Measurements from ENCODE around the gene ARMC9. TPM values are rescaled to one million over a fixed set of nuclear protein-coding genes. Genes with fewer than 3 reads are reported as not detected.
"Not testable (repeated sequence)": the region's sequence is repeated elsewhere in the genome, so short reads cannot be mapped to it uniquely, and the experiment has no call there.

The ARMC9 gene
- total and polyA plus RNA-seq, 2 donors (not counting 3 experiments of a cell fraction or from before 2014, with no cell fraction given), result 16.4 to 24.2 TPM

- FAIRE-seq (no peak), DNase-seq (ENCODE audit: low read depth, low spot score) (no peak)
- Histone ChIP-seq H3K27ac (ENCODE audit: insufficient read depth, low read depth, low read length) (no peak overlapping the region), H3K9me1 (replicated peaks; ENCODE audit: control insufficient read depth, extremely low read depth, insufficient read depth, low read length) (no peaks in the 10 kb centered on the region), H3K4me3 (replicated peaks in 1 of 3; ENCODE audit: insufficient read depth in 1 of 3, low read depth in 1 of 3, low read length in 3 of 3) (no peak overlapping the region), H3K27me3 (ENCODE audit: control insufficient read depth in 2 of 2, insufficient read depth in 2 of 2, low read length in 2 of 2) (no peaks in the 10 kb centered on the region), H3K79me2 (ENCODE audit: control insufficient read depth, insufficient read depth, low read length) (no peaks in the 10 kb centered on the region), H3K36me3 (ENCODE audit: control insufficient read depth in 2 of 2, extremely low read depth in 1 of 2, insufficient read depth in 2 of 2, low read length in 2 of 2) (peaks cover 0 to 4% of the 10 kb centered on the region in 2 experiments), H3K4me1 (ENCODE audit: control insufficient read depth, extremely low read depth, insufficient read depth, low read length) (peaks cover 43% of the 10 kb centered on the region), H4K20me1 (replicated peaks; ENCODE audit: control insufficient read depth, extremely low read depth, insufficient read depth, low read length) (no peaks in the 10 kb centered on the region), H3K4me2 (ENCODE audit: insufficient read depth, low read length) (no peak overlapping the region), H2AFZ (ENCODE audit: low read depth, low read length) (no peak overlapping the region), H3K9ac (replicated peaks; ENCODE audit: extremely low read depth, insufficient read depth, low read length) (no peak overlapping the region), H3K9me3 (replicated peaks; ENCODE audit: control insufficient read depth, insufficient read depth, low read length) (no peaks in the 10 kb centered on the region)
- TF ChIP-seq POLR2AphosphoS5 (IDR thresholded peaks at IDR 0.05; ENCODE audit: insufficient read depth, low read depth, low read length) (no peak), GATA2 (IDR thresholded peaks at IDR 0.05; ENCODE audit: insufficient read depth, insufficient read length, low read depth, low read length) (no peak), JUN (IDR thresholded peaks at IDR 0.05; ENCODE audit: borderline replicate concordance, insufficient read depth, insufficient read length, low read depth) (no peak), MYC (IDR thresholded peaks at IDR 0.05; ENCODE audit: low read depth, low read length) (no peak), MAX (IDR thresholded peaks at IDR 0.05; ENCODE audit: insufficient read depth, insufficient read length) (no peak), POLR2A (IDR thresholded peaks at IDR 0.05; ENCODE audit: low read depth, low read length) (no peak), EZH2 (IDR thresholded peaks at IDR 0.05; ENCODE audit: borderline replicate concordance, low read depth, low read length, severe bottlenecking) (no peak), FOS (IDR thresholded peaks at IDR 0.05; ENCODE audit: borderline replicate concordance, insufficient read depth, low read length) (no peak), CTCF (IDR thresholded peaks at IDR 0.05; ENCODE audit: extremely low read depth in 1 of 2, insufficient read depth in 1 of 2, low read depth in 1 of 2, low read length in 2 of 2) (no peak)
- no TSS peak for BruUV-seq (replicated peaks)
- intact Hi-C loops (cut with micrococcal nuclease), result no loop called here
- POLR2A ChIA-PET, result no interaction called here
- CTCF ChIA-PET, result no interaction called here
- dilution Hi-C loops (cut with MboI; ENCODE audit: extremely low pct_ligation_motif_present, low sequenced_read_pairs), result no loop called here
These were observed 21.0 kb upstream of the ARMC9 start for GRCh38 chr2:231177156-231178025.

GRCh38 chr2:231178805-231179204 lies 19.6 kb upstream of the ARMC9 start:
- H4K20me1 ChIP-seq (replicated peaks; ENCODE audit: control insufficient read depth, extremely low read depth, insufficient read depth, low read length); FAIRE-seq; DNase-seq (ENCODE audit: low read depth, low spot score); H3K27ac ChIP-seq (ENCODE audit: insufficient read depth, low read depth, low read length); H3K27me3 ChIP-seq (ENCODE audit: control insufficient read depth in 2 of 2, insufficient read depth in 2 of 2, low read length in 2 of 2); H3K36me3 ChIP-seq (ENCODE audit: control insufficient read depth in 2 of 2, extremely low read depth in 1 of 2, insufficient read depth in 2 of 2, low read length in 2 of 2); H3K4me3 ChIP-seq (replicated peaks in 1 of 3; ENCODE audit: insufficient read depth in 1 of 3, low read depth in 1 of 3, low read length in 3 of 3); H3K9me3 ChIP-seq (replicated peaks; ENCODE audit: control insufficient read depth, insufficient read depth, low read length); POLR2A ChIA-PET; H3K79me2 ChIP-seq (ENCODE audit: control insufficient read depth, insufficient read depth, low read length); H3K9ac ChIP-seq (replicated peaks; ENCODE audit: extremely low read depth, insufficient read depth, low read length); BruUV-seq (replicated peaks); dilution Hi-C loops (cut with MboI; ENCODE audit: extremely low pct_ligation_motif_present, low sequenced_read_pairs); H3K4me2 ChIP-seq (ENCODE audit: insufficient read depth, low read length); H3K9me1 ChIP-seq (replicated peaks; ENCODE audit: control insufficient read depth, extremely low read depth, insufficient read depth, low read length); intact Hi-C loops (cut with micrococcal nuclease); H2AFZ ChIP-seq (ENCODE audit: low read depth, low read length): not testable (repeated sequence)
- peaks cover 41% of the 10 kb centered on the region for H3K4me1 ChIP-seq (ENCODE audit: control insufficient read depth, extremely low read depth, insufficient read depth, low read length)
- CTCF ChIA-PET, result interaction anchor here (1.8 kb wide), 1 partner anchor 11 kb away, joined by 7 read pairs; no protein-coding TSS in a partner anchor

Data from endothelial cell of umbilical vein (primary cell).